ENCODE results near the gene NRM. TPM values are rescaled to one million over a fixed set of nuclear protein-coding genes. Genes with fewer than 3 reads are reported as not detected.

The NRM gene
- total RNA-seq, 1 donor from 2014 or later = 35.5 TPM

GRCh38 chr6:30700340-30700739 is 9.6 kb upstream of the NRM start:
- no peaks in the 10 kb centered on the region for H3K9me3 Mint-ChIP-seq (ENCODE audit: low read depth)
- DNase-seq (ENCODE audit: low spot score, unreplicated experiment) = no peak
- no peak overlapping the region for H3K27ac Mint-ChIP-seq
- no peak overlapping the region for H3K4me3 Mint-ChIP-seq (ENCODE audit: low read depth)
- no peaks in the 10 kb centered on the region for H3K27me3 Mint-ChIP-seq
- TF ChIP-seq CTCF (IDR thresholded peaks at IDR 0.05; ENCODE audit: unreplicated experiment) = no peak
- H3K4me1 Mint-ChIP-seq (ENCODE audit: low read depth) = peaks cover under 1% of the 10 kb centered on the region
- H3K36me3 Mint-ChIP-seq (ENCODE audit: insufficient read depth) = peaks cover 22% of the 10 kb centered on the region

GRCh38 chr6:30696432-30696831 is 5.6 kb upstream of the NRM start:
- Mint-ChIP-seq H3K9me3 (ENCODE audit: low read depth) (no peaks in the 10 kb centered on the region), H3K4me1 (ENCODE audit: low read depth) (peaks cover 8% of the 10 kb centered on the region), H3K27ac (no peak overlapping the region), H3K27me3 (no peaks in the 10 kb centered on the region), H3K4me3 (ENCODE audit: low read depth) (no peak overlapping the region), H3K36me3 (ENCODE audit: insufficient read depth) (peaks cover 5% of the 10 kb centered on the region)
- no peak for TF ChIP-seq CTCF (IDR thresholded peaks at IDR 0.05; ENCODE audit: unreplicated experiment)
- no peak for DNase-seq (ENCODE audit: low spot score, unreplicated experiment)

GRCh38 chr6:30691208-30691847 is 544 bp upstream of the NRM start:
- no peak for TF ChIP-seq CTCF (IDR thresholded peaks at IDR 0.05; ENCODE audit: unreplicated experiment)
- DNase-seq (ENCODE audit: low spot score, unreplicated experiment) = no peak
- peak overlapping the region; percentile 79 for H3K27ac Mint-ChIP-seq
- H3K9me3 Mint-ChIP-seq (ENCODE audit: low read depth) = no peaks in the 10 kb centered on the region
- H3K27me3 Mint-ChIP-seq = no peaks in the 10 kb centered on the region
- H3K4me1 Mint-ChIP-seq (ENCODE audit: low read depth) = peaks cover 31% of the 10 kb centered on the region
- H3K4me3 Mint-ChIP-seq (ENCODE audit: low read depth) = peak overlapping the region; percentile 92
- H3K36me3 Mint-ChIP-seq (ENCODE audit: insufficient read depth) = no peaks in the 10 kb centered on the region

- TF ChIP-seq CTCF (IDR thresholded peaks at IDR 0.05; ENCODE audit: unreplicated experiment) = no peak
- Mint-ChIP-seq H3K27ac (peak overlapping the region; percentile 92), H3K4me3 (ENCODE audit: low read depth) (peak overlapping the region; percentile 92), H3K27me3 (no peaks in the 10 kb centered on the region), H3K4me1 (ENCODE audit: low read depth) (peaks cover 39% of the 10 kb centered on the region), H3K36me3 (ENCODE audit: insufficient read depth) (no peaks in the 10 kb centered on the region), H3K9me3 (ENCODE audit: low read depth) (no peaks in the 10 kb centered on the region)
- DNase-seq (ENCODE audit: low spot score, unreplicated experiment) = no peak
Measured at GRCh38 chr6:30689985-30690384, 799 bp downstream of the NRM start.

GRCh38 chr6:30689022-30689865 is 1.5 kb downstream of the NRM start:
- peaks cover 40% of the 10 kb centered on the region for H3K4me1 Mint-ChIP-seq (ENCODE audit: low read depth)
- no peak for DNase-seq (ENCODE audit: low spot score, unreplicated experiment)
- H3K27me3 Mint-ChIP-seq = no peaks in the 10 kb centered on the region
- peak overlapping the region; percentile 92 for H3K4me3 Mint-ChIP-seq (ENCODE audit: low read depth)
- H3K36me3 Mint-ChIP-seq (ENCODE audit: insufficient read depth) = no peaks in the 10 kb centered on the region
- no peak for TF ChIP-seq CTCF (IDR thresholded peaks at IDR 0.05; ENCODE audit: unreplicated experiment)
- H3K27ac Mint-ChIP-seq = peak overlapping the region; percentile 47
- H3K9me3 Mint-ChIP-seq (ENCODE audit: low read depth) = no peaks in the 10 kb centered on the region

Data from progenitor cell of endocrine pancreas (in vitro differentiated cells).